MCF 10A (cell line): Measurements from ENCODE around the gene CDK4. TPM values are rescaled to one million over a fixed set of nuclear protein-coding genes. Genes with fewer than 3 reads are reported as not detected.
A peak's percentile ranks its signal among the peaks of the same experiment; 100 is the strongest.

ENCODE experiments used
- BruUV-seq: library from RNA; stranded (reverse); fragments of 400-500 nt; replicated peaks from 2 replicates; lab custom pipeline; 2021; lab: Mats Ljungman, UMichigan
- CTCF ChIA-PET: fragments of 300-600 bp; sonication (Branson Sonifier 250); formaldehyde crosslinking; extraction: SDS; loops from one replicate; lab custom pipeline; 2021; ENCODE audit warnings: antibody characterized with exemption, inconsistent platforms; lab: Yijun Ruan, JAX
- POLR2A ChIA-PET: fragments of 300-600, 350-650 bp; sonication (Branson Sonifier 250); formaldehyde crosslinking; extraction: SDS; loops from one replicate; lab custom pipeline; 2020; ENCODE audit warnings: antibody characterized with exemption, inconsistent platforms; lab: Yijun Ruan, JAX
- DNase-seq: peaks from one replicate; pipeline ENCODE4 v3.0.0-alpha.2; 2018; ENCODE audit not compliant: unreplicated experiment
- H3K27ac Mint-ChIP-seq: one replicate; pipeline ENCODE4 v1.8.0; 2022; ENCODE audit warnings: mild to moderate bottlenecking, low read depth, mixed read lengths; ENCODE audit not compliant: unreplicated experiment
- H3K27me3 Mint-ChIP-seq: one replicate; pipeline ENCODE4 v1.8.0; 2022; ENCODE audit warnings: mixed read lengths; ENCODE audit not compliant: insufficient read depth, unreplicated experiment
- H3K36me3 Mint-ChIP-seq: one replicate; pipeline ENCODE4 v1.8.0; 2022; ENCODE audit warnings: mild to moderate bottlenecking, moderate library complexity, mixed read lengths; ENCODE audit not compliant: insufficient read depth, unreplicated experiment
- H3K4me1 Mint-ChIP-seq: one replicate; pipeline ENCODE4 v1.8.0; 2022; ENCODE audit warnings: mixed read lengths; ENCODE audit not compliant: insufficient read depth, unreplicated experiment
- H3K4me3 Mint-ChIP-seq: one replicate; pipeline ENCODE4 v1.8.0; 2022; ENCODE audit warnings: mild to moderate bottlenecking, moderate library complexity, mixed read lengths; ENCODE audit not compliant: unreplicated experiment
- H3K9me3 Mint-ChIP-seq: one replicate; pipeline ENCODE4 v1.8.0; 2022; ENCODE audit warnings: mixed read lengths; ENCODE audit not compliant: unreplicated experiment
- CTCF ChIP-seq: fragments of 200-600 bp; IDR thresholded peaks from one replicate; pipeline ENCODE4 v1.8.0; 2022; ENCODE audit warnings: antibody characterized with exemption, mild to moderate bottlenecking; ENCODE audit not compliant: unreplicated experiment
- intact Hi-C: fragments of 100-400 bp; cut with micrococcal nuclease; formaldehyde crosslinking; loops from 2 replicates; pipeline ENCODE4 v1.14.1; 2022
- total RNA-seq: library from RNA; stranded (reverse); gene quantifications from 2 replicates; pipeline ENCODE4 v1.2.3, GENCODE V29; 2022

Gene CDK4
- total RNA-seq, 1 experiment from 2014 or later: 123 TPM

DNA sequence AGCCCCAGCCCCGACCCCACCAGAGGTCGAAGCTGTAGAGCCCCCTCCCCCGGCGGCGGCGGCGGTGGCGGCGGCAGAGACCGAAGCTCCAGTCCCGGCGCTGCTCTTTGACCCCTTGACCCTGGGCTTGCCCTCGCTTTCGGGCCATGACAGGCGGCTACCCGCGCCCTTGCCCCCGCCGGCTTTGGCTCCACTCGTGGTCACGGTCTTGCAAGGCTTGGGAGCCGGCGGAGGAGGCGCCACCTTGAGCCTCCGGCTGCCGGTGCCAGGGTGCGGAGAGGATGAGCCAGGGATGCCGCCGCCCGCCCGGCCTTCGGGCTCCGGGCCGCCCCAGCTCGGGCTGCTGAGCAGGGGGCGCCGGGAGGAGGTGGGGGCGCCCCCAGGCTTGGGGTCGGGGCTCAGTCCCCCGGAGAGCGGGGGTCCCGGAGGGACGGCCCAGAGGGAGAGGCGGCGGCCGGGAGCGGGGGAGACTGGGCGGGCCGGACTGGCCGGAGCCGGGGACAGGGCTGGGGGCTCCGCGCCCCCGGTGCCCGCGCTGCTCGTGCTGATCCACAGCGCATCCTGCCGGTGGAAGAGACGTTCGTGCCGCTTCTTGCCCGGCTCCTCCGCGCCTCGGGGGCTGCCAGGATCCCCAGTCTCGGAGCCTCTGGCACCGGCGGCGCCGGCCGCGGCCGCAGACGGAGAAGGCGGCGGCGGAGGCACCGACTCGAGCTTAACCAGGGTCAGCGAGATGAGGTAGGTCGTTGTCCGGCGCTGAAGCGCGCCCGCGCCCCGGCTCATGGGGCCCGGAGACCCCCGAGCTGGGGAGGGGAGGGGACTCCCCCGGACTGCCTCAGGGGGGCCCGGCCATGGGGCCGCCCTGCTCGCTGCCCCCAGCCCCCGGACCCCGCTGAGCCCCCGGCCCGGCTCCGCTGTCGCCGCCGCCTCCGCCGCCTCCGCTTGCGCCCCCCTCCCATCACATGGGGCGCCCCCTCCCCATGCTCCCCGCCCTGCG, 14.3 kb downstream of the CDK4 start:
- CTCF ChIA-PET: interaction anchor here (0.6 to 4.2 kb wide), 7 partner anchors 12 to 156 kb away, joined by 3 to 43 read pairs (median 4); no protein-coding TSS in a partner anchor
- H3K27me3 Mint-ChIP-seq: peaks cover 68% of the 10 kb centered on the region
- H3K27ac Mint-ChIP-seq: no peak overlapping the region
- no TSS peak for BruUV-seq
- intact Hi-C loops: loop anchor here (2.0 kb wide), 1 partner anchor 155 kb away; no protein-coding TSS in a partner anchor
- TF ChIP-seq CTCF: peak; percentile 12
- H3K4me1 Mint-ChIP-seq: peaks cover 11% of the 10 kb centered on the region
- H3K9me3 Mint-ChIP-seq: no peaks in the 10 kb centered on the region
- H3K36me3 Mint-ChIP-seq: no peaks in the 10 kb centered on the region
- H3K4me3 Mint-ChIP-seq: no peak overlapping the region
- no peak for DNase-seq
- POLR2A ChIA-PET: interaction anchor here (4.5 kb wide), 1 partner anchor 11 kb away, joined by 17 read pairs; no protein-coding TSS in a partner anchor

GRCh38 chr12:57736741-57737466, 15.2 kb downstream of the CDK4 start:
- peak overlapping the region; percentile 66 for H3K4me3 Mint-ChIP-seq
- TF ChIP-seq CTCF: no peak
- no peaks in the 10 kb centered on the region for H3K36me3 Mint-ChIP-seq
- peaks cover 11% of the 10 kb centered on the region for H3K4me1 Mint-ChIP-seq
- H3K27me3 Mint-ChIP-seq: peaks cover 68% of the 10 kb centered on the region
- intact Hi-C loops: loop anchor here (2.0 kb wide), 1 partner anchor 154 kb away; no protein-coding TSS in a partner anchor
- ChIA-PET POLR2A (interaction anchor here (0.5 to 4.5 kb wide), 3 partner anchors 8 to 106 kb away, joined by 3 to 17 read pairs (median 5); partner anchors contain the start of gene TSPAN31), CTCF (interaction anchor here (0.6 to 4.2 kb wide), 10 partner anchors 11 to 279 kb away, joined by 3 to 43 read pairs (median 4); partner anchors contain the start of gene TSFM)
- DNase-seq: no peak
- no peaks in the 10 kb centered on the region for H3K9me3 Mint-ChIP-seq
- no TSS peak for BruUV-seq
- H3K27ac Mint-ChIP-seq: no peak overlapping the region

- intact Hi-C loops: loop anchor here (2.0 kb wide), 1 partner anchor 153 kb away; no protein-coding TSS in a partner anchor
- no peaks in the 10 kb centered on the region for H3K9me3 Mint-ChIP-seq
- no peaks in the 10 kb centered on the region for H3K36me3 Mint-ChIP-seq
- no TSS peak for BruUV-seq
- peak; percentile 37 for TF ChIP-seq CTCF
- ChIA-PET POLR2A (interaction anchor here (0.5 to 4.5 kb wide), 4 partner anchors 9 to 105 kb away, joined by 3 to 17 read pairs (median 7); partner anchors contain the start of gene TSPAN31), CTCF (interaction anchor here (0.6 to 4.2 kb wide), 10 partner anchors 10 to 278 kb away, joined by 3 to 43 read pairs (median 4); partner anchors contain the start of gene TSFM)
- no peak overlapping the region for H3K27ac Mint-ChIP-seq
- peaks cover 64% of the 10 kb centered on the region for H3K27me3 Mint-ChIP-seq
- peak overlapping the region; percentile 66 for H3K4me3 Mint-ChIP-seq
- H3K4me1 Mint-ChIP-seq: peaks cover 11% of the 10 kb centered on the region
- peak; percentile 56 for DNase-seq
Observed at GRCh38 chr12:57735952-57736740, 16.0 kb downstream of the CDK4 start.
